Endothelial cell (in vitro differentiated cells): ENCODE results near the gene TACR2. TPM values are rescaled to one million over a fixed set of nuclear protein-coding genes. Genes with fewer than 3 reads are reported as not detected.

Source experiments
- DNase-seq: peaks from one replicate; pipeline ENCODE4 v3.0.0; 2021; ENCODE audit warnings: low spot score
- H3K27ac Mint-ChIP-seq: one replicate; pipeline ENCODE4 v1.8.0; 2021; ENCODE audit warnings: mixed read lengths, inconsistent platforms; ENCODE audit not compliant: unreplicated experiment
- H3K27me3 Mint-ChIP-seq: one replicate; pipeline ENCODE4 v1.8.0; 2021; ENCODE audit warnings: mild to moderate bottlenecking, moderate library complexity, mixed read lengths, inconsistent platforms; ENCODE audit not compliant: unreplicated experiment
- H3K36me3 Mint-ChIP-seq: one replicate; pipeline ENCODE4 v1.8.0; 2021; ENCODE audit warnings: mild to moderate bottlenecking, low read depth, mixed read lengths, inconsistent platforms; ENCODE audit not compliant: unreplicated experiment
- H3K4me1 Mint-ChIP-seq: one replicate; pipeline ENCODE4 v1.8.0; 2021; ENCODE audit warnings: mild to moderate bottlenecking, mixed read lengths, inconsistent platforms; ENCODE audit not compliant: unreplicated experiment
- H3K4me3 Mint-ChIP-seq: one replicate; pipeline ENCODE4 v1.8.0; 2021; ENCODE audit warnings: mild to moderate bottlenecking, mixed read lengths, inconsistent platforms; ENCODE audit not compliant: unreplicated experiment
- H3K9me3 Mint-ChIP-seq: one replicate; pipeline ENCODE4 v1.8.0; 2021; ENCODE audit warnings: mixed read lengths, inconsistent platforms; ENCODE audit not compliant: unreplicated experiment
- CTCF ChIP-seq: fragments of 200-600 bp; sonication (generic); IDR thresholded peaks from one replicate; pipeline ENCODE4 v1.5.0; 2021; ENCODE audit warnings: antibody characterized with exemption; ENCODE audit not compliant: unreplicated experiment
- total RNA-seq: library from RNA; stranded (reverse); fragmentation: NEBNext Ultra II Directional; extraction: Animal tissue kit (Norgen Biotek cat#: 25700); gene quantifications from one replicate; pipeline ENCODE4 v1.2.1, GENCODE V29; 2021; ENCODE audit not compliant: unreplicated experiment

The TACR2 gene
- total RNA-seq, 1 donor from 2014 or later = not detected

DNA sequence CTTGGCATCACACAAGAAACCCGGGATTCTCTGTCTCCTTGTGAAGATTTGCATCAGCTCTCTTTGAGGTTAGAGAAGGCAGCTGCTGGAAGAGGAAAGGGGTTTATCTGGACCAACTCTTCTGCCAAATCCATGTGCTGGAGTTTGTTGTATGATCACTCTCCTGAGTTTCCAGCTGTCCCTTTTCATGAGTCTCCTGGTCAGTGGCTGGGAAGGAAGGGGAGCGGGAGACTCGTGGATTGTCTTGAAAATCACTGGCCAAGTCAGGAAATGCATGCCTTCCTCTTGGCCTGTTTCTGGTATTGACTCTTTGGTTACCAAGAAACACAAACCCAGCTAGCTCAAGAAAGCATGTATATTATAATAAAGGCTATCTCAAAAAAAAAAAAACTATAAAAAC, 38.8 kb downstream of the TACR2 start:
- H3K36me3 Mint-ChIP-seq = peaks cover 49% of the 10 kb centered on the region
- H3K27me3 Mint-ChIP-seq = peaks cover 12% of the 10 kb centered on the region
- H3K4me1 Mint-ChIP-seq = peaks cover 45% of the 10 kb centered on the region
- peak; percentile 55 for DNase-seq
- no peak for TF ChIP-seq CTCF
- peak overlapping the region; percentile 68 for H3K4me3 Mint-ChIP-seq
- no peaks in the 10 kb centered on the region for H3K9me3 Mint-ChIP-seq
- H3K27ac Mint-ChIP-seq = peak overlapping the region; percentile 99

GRCh38 chr10:69377191-69377590, 39.5 kb downstream of the TACR2 start:
- Mint-ChIP-seq H3K27ac (peak overlapping the region; percentile 99), H3K4me1 (peaks cover 45% of the 10 kb centered on the region), H3K27me3 (peaks cover 12% of the 10 kb centered on the region), H3K4me3 (no peak overlapping the region), H3K36me3 (peaks cover 47% of the 10 kb centered on the region), H3K9me3 (no peaks in the 10 kb centered on the region)
- no peak for TF ChIP-seq CTCF
- DNase-seq = peak; percentile 37

- Mint-ChIP-seq H3K36me3 (peaks cover 48% of the 10 kb centered on the region), H3K4me1 (peaks cover 45% of the 10 kb centered on the region), H3K9me3 (no peaks in the 10 kb centered on the region), H3K27me3 (peaks cover 12% of the 10 kb centered on the region), H3K4me3 (no peak overlapping the region), H3K27ac (peak overlapping the region; percentile 99)
- no peak for TF ChIP-seq CTCF
- no peak for DNase-seq
These were observed 40.1 kb downstream of the TACR2 start for GRCh38 chr10:69376662-69377061.

DNA sequence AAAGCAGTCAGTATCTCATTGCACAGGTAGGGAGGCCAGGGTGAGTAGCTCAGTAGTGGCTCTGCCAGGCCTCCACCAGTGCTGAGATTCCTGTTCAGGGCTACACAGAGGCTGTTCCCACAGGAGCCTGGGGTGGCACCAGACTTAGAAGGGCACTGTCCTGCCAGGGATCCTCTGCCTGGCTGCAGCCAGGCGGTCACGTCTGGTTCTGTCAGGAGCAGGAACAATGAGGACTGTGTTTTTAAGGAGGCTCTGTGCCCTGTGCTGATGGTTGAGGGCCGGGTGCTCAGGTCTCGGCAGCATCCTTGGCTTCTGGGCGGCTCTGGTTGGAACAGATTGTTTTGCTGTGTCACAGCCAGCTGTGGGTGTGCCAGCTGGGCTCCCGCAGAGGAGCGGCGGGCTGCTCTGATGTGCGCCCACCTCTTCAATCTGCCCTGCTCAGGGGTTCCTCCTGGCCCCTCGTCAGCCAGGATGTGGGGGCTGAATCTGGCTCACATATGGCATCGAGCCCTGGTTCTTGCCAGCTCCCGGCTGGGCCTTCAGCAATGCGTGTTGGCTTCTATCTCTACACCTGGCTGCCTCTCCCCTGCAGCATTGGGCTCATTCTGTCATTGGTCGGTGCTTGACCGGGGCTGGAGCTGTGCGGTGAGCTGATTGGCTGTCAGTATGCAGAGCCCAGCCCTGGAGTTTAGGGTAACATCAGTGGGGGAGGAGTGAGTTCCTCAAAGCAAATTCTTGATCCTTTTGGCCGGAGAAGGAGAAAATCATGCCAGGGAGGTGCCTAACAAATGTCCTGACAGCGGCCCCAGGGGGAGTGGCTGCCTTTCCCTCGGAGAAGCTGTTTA, 41.2 kb downstream of the TACR2 start:
- no peak for DNase-seq
- Mint-ChIP-seq H3K27me3 (peaks cover 16% of the 10 kb centered on the region), H3K27ac (no peak overlapping the region), H3K4me1 (peaks cover 45% of the 10 kb centered on the region), H3K9me3 (no peaks in the 10 kb centered on the region), H3K4me3 (no peak overlapping the region), H3K36me3 (peaks cover 59% of the 10 kb centered on the region)
- TF ChIP-seq CTCF = no peak

DNA sequence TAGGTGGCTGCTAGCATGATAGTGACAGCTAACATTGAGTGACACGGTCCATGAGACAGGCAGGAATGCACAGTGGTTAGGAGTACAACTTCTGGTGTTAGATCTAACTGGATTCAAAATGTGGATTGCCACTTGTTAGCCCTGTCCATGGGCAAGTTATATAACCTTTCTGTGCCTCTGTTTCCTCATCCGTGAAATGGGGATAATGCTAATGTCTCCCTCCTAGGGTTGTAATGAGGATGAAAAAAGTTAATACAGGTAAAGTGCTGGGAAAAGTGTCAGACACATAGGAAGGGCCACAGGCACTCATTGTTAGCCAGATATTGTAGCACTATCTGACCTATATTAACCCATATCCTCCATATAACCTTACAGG, 41.8 kb downstream of the TACR2 start:
- peaks cover 45% of the 10 kb centered on the region for H3K4me1 Mint-ChIP-seq
- H3K27ac Mint-ChIP-seq = peak overlapping the region; percentile 75
- TF ChIP-seq CTCF = no peak
- H3K4me3 Mint-ChIP-seq = peak overlapping the region; percentile 48
- no peaks in the 10 kb centered on the region for H3K9me3 Mint-ChIP-seq
- peaks cover 59% of the 10 kb centered on the region for H3K36me3 Mint-ChIP-seq
- DNase-seq = no peak
- H3K27me3 Mint-ChIP-seq = peaks cover 16% of the 10 kb centered on the region
